Gastroesophageal sphincter (tissue), 4 donors: ENCODE data around the gene LRP1B. TPM values are rescaled to one million over a fixed set of nuclear protein-coding genes. Genes with fewer than 3 reads are reported as not detected.
"Not testable (repeated sequence)": the region's sequence is repeated elsewhere in the genome, so short reads cannot be mapped to it uniquely, and the experiment has no call there.

Experiments
- ATAC-seq: fragments of 150-250 bp; one replicate; pipeline ENCODE4 v1.9.1; 2016; ENCODE audit warnings: mild to moderate bottlenecking, moderate library complexity
- H3K27ac ChIP-seq, 4 donors: fragments of 200-600 bp; sonication (generic) in 3 of 4; 1 replicate in 3 of 4; 2 replicates in 1 of 4; pipeline ENCODE4 v1.5.1; 2016 to 2019
- H3K27me3 ChIP-seq: fragments of 200-600 bp; sonication (generic); one replicate; pipeline ENCODE4 v1.5.1; 2019
- H3K36me3 ChIP-seq, 2 donors: fragments of 200-600 bp; sonication (generic); one replicate each; pipeline ENCODE4 v1.5.1; 2019; ENCODE audit warnings: control low read depth in 1 of 2
- H3K4me1 ChIP-seq, 3 donors: fragments of 200-600 bp; sonication (generic); 1 replicate in 2 of 3; 2 replicates in 1 of 3; pipeline ENCODE4 v1.5.1; 2016 to 2019; ENCODE audit warnings: control low read depth in 2 of 3
- H3K4me3 ChIP-seq, 2 donors: fragments of 200-600 bp; sonication (generic); one replicate each; pipeline ENCODE4 v1.5.1; 2019; ENCODE audit warnings: mild to moderate bottlenecking in 1 of 2, moderate library complexity in 1 of 2
- H3K9me3 ChIP-seq, 3 donors: fragments of 200-600 bp; sonication (generic); one replicate each; pipeline ENCODE4 v1.5.1; 2017 to 2019; ENCODE audit warnings: control low read depth in 2 of 3
- CTCF ChIP-seq, 4 experiments: fragments of 200-600 bp in 2 of 4; fragments of 450-650 bp in 2 of 4; sonication (generic) in 1 of 4; IDR thresholded peaks; one replicate each; pipeline ENCODE4 v1.5.1; 2017 to 2019; ENCODE audit warnings: antibody characterized with exemption in 4 of 4, mild to moderate bottlenecking in 2 of 4, moderate library complexity in 2 of 4
- EP300 ChIP-seq: sonication (generic); formaldehyde crosslinking; IDR thresholded peaks from one replicate; pipeline ENCODE4 v1.6.1; 2017; ENCODE audit warnings: antibody characterized with exemption, mild to moderate bottlenecking
- POLR2A ChIP-seq, 2 donors: fragments of 450-650 bp; IDR thresholded peaks; one replicate each; pipeline ENCODE4 v1.6.1; 2017; ENCODE audit warnings: antibody characterized with exemption in 2 of 2, mild to moderate bottlenecking in 2 of 2, moderate library complexity in 1 of 2
- POLR2AphosphoS5 ChIP-seq: sonication (generic); formaldehyde crosslinking; IDR thresholded peaks from one replicate; pipeline ENCODE4 v1.6.1; 2017; ENCODE audit warnings: antibody characterized with exemption
- WGBS, 2 donors: methylation state at CpG; one replicate each; pipeline ENCODE4 v1.1.5; 2018; ENCODE audit warnings: low coverage in 1 of 2; 5-methylcytosine and 5-hydroxymethylcytosine counted together
- total RNA-seq, 4 donors: library from RNA; depleted of rRNA; stranded (reverse); fragments of >200 nt; gene quantifications; one replicate each; pipeline ENCODE4 v1.1.0, GENCODE V29; 2016

Gene LRP1B
- total RNA-seq, 4 donors from 2014 or later, result 0.27 to 20.7 (median 3.2) TPM

- Histone ChIP-seq H3K4me3 (no peak overlapping the region), H3K27ac (no peak overlapping the region), H3K4me1 (no peaks in the 10 kb centered on the region), H3K36me3 (no peaks in the 10 kb centered on the region), H3K27me3 (no peaks in the 10 kb centered on the region), H3K9me3 (no peaks in the 10 kb centered on the region)
- ATAC-seq, result no peak
- TF ChIP-seq CTCF (IDR thresholded peaks at IDR 0.05), result no peak
- TF ChIP-seq POLR2AphosphoS5, result no peak
- TF ChIP-seq POLR2A (IDR thresholded peaks at IDR 0.05), result no peak
- TF ChIP-seq EP300, result no peak
- WGBS, 2 donors, result 68 to 71% methylated on average over 3 of the region's 3 CpGs
Observed at GRCh38 chr2:140650825-140651224, 1480.0 kb downstream of the LRP1B start.

- not testable (repeated sequence) for H3K36me3 ChIP-seq, ATAC-seq, H3K4me1 ChIP-seq, H3K27me3 ChIP-seq, H3K9me3 ChIP-seq, H3K27ac ChIP-seq, H3K4me3 ChIP-seq
- WGBS, 2 donors, result 98% methylated on average over 4 of the region's 4 CpGs
Observed at GRCh38 chr2:140650134-140650533, 1480.7 kb downstream of the LRP1B start.

- Histone ChIP-seq H3K9me3 (no peaks in the 10 kb centered on the region), H3K27ac (no peak overlapping the region), H3K27me3 (no peaks in the 10 kb centered on the region), H3K4me1 (no peaks in the 10 kb centered on the region), H3K4me3 (no peak overlapping the region), H3K36me3 (no peaks in the 10 kb centered on the region)
- no peak for TF ChIP-seq POLR2A (IDR thresholded peaks at IDR 0.05)
- TF ChIP-seq CTCF (IDR thresholded peaks at IDR 0.05), result no peak
- TF ChIP-seq EP300, result no peak
- TF ChIP-seq POLR2AphosphoS5, result no peak
- ATAC-seq, result no peak
- WGBS, 2 donors, result 80 to 86% methylated on average over 1 to 2 of the region's 2 CpGs
Observed at GRCh38 chr2:140648393-140648792, 1482.4 kb downstream of the LRP1B start.

DNA sequence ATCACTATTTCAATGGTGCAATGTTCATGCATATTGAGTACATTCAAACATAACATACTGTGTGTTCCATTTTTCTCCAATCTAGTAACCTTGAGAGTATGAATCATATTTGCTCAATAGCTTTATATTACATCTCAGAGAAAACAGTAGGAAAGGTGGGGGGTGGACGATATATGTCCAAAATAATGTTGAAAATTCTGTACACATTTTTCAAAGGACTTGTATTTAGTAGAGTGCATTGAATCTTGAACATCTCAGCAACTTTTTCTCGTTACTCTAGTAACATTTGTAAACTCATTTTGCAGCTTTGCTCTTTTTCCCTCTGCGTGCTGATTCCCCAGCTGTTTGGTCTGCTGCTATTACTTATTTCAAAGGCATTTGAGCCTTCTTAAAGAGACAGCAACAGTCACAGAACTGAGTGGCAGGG is 1487.0 kb downstream of the LRP1B start:
- WGBS, 2 donors, result 36 to 42% methylated on average over 3 of the region's 3 CpGs
- TF ChIP-seq POLR2A (IDR thresholded peaks at IDR 0.05) (no peak), CTCF (IDR thresholded peaks at IDR 0.05) (no peak), POLR2AphosphoS5 (no peak), EP300 (no peak)
- H3K27ac ChIP-seq, result no peak overlapping the region
- no peak for ATAC-seq
- no peaks in the 10 kb centered on the region for H3K36me3 ChIP-seq
- no peaks in the 10 kb centered on the region for H3K4me1 ChIP-seq
- no peak overlapping the region for H3K4me3 ChIP-seq
- H3K27me3 ChIP-seq, result no peaks in the 10 kb centered on the region
- H3K9me3 ChIP-seq, result no peaks in the 10 kb centered on the region

- no peak overlapping the region for H3K4me3 ChIP-seq
- H3K4me1 ChIP-seq, result no peaks in the 10 kb centered on the region
- no peaks in the 10 kb centered on the region for H3K27me3 ChIP-seq
- no peak overlapping the region for H3K27ac ChIP-seq
- 48 to 67% methylated on average over 1 of the region's 1 CpG for WGBS, 2 donors
- H3K36me3 ChIP-seq, result no peaks in the 10 kb centered on the region
- TF ChIP-seq POLR2AphosphoS5, result no peak
- TF ChIP-seq CTCF (IDR thresholded peaks at IDR 0.05), result no peak
- no peaks in the 10 kb centered on the region for H3K9me3 ChIP-seq
- ATAC-seq, result no peak
Observed at GRCh38 chr2:140641163-140641562, 1489.7 kb downstream of the LRP1B start.

GRCh38 chr2:140639628-140640027 is 1491.2 kb downstream of the LRP1B start:
- H3K27me3 ChIP-seq, result no peaks in the 10 kb centered on the region
- no peaks in the 10 kb centered on the region for H3K36me3 ChIP-seq
- 31 to 53% methylated on average over 3 of the region's 3 CpGs for WGBS, 2 donors
- no peak overlapping the region for H3K4me3 ChIP-seq
- ATAC-seq, result no peak
- H3K27ac ChIP-seq, result no peak overlapping the region
- no peaks in the 10 kb centered on the region for H3K9me3 ChIP-seq
- no peak for TF ChIP-seq CTCF (IDR thresholded peaks at IDR 0.05)
- TF ChIP-seq EP300, result no peak
- no peak for TF ChIP-seq POLR2AphosphoS5
- no peak for TF ChIP-seq POLR2A (IDR thresholded peaks at IDR 0.05)
- H3K4me1 ChIP-seq, result no peaks in the 10 kb centered on the region
